NCI-H2081 treated with DMSO at 0.1 percent for 48 hours (cell line): ENCODE measurements around the gene EPO.
"Not testable (repeated sequence)": the region's sequence is repeated elsewhere in the genome, so short reads cannot be mapped to it uniquely, and the experiment has no call there.

ENCODE experiments used
- DNase-seq: peaks from one replicate; lab custom pipeline; 2025; lab: John Stamatoyannopoulos, UW

The EPO gene

DNA sequence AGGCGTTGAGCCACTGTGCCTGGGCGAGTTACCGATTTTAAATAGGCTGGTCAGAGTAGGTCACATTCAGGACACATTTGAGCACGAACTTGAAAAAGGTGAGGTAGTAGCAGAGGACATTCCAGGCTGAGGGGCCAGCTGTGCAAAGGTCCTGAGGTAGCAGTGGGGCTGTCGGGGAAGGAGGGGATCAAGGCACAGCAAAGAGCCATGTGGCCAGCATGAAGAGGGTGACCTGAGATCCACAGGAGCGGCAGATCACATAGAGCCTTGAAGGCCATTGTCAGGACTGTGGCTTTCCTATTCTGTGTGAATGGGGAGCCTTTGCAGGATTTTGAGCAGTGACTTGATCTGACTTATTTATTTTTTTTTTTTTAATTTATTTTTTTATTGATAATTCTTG, 19.7 kb downstream of the EPO start:
- DNase-seq = no peak

DNA sequence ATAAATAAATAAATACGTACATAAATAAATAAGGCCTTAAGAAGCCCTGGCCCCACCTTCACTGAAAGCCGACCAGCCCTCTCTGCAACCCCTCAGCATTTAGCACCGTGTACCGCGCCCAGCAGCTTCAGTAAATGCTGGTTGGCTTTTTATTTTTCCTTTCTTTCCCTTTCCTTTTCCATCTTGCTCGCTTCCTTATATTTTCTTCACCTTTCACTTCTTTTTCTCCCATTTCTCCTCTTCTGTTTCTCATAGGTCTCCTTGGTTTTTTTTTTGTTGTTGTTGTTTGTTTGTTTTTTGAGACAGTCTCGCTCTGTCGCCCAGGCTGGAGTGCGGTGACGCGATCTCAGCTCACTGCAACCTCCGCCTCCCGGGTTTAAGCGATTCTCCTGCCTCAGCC, 24.3 kb downstream of the EPO start:
- no peak for DNase-seq

DNA sequence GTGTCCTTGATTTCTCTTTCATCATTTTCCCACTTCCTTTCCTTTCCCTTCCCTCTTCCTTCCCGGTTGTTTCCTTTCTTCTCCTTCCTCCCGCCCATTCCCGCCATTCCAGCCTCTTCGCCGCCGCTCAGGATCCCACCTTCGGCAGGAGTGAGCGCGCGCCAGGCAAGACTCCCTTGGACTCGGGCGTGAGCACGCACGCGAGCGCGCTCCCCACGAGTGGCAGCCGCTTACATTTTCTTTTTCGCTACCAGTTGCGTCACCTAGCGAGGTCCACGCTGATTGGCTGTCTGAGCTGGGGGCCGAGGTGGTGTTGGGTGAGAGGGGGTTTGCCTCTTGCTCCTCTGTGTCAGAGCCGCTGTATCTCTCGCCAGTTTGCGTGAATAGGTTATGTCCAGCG, 24.9 kb downstream of the EPO start:
- DNase-seq = no peak

DNA sequence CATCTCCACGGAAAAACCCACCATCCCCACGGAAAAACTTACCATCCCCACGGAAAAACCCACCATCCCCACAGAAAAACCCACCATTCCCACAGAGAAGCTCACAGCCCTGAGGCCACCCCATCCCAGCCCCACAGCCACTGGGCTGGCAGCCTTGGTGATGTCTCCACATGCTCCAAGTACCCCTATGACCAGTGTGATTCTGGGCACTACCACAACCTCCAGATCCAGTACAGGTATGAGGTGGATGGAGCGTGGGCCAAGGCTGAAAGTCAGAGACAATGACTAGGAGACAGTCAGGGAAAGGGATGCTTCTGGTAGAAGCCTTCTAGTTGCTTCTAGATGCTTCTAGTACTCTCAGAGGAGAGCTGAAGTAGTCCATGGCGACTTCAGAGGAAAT, 32.7 kb downstream of the EPO start:
- DNase-seq = no peak

DNA sequence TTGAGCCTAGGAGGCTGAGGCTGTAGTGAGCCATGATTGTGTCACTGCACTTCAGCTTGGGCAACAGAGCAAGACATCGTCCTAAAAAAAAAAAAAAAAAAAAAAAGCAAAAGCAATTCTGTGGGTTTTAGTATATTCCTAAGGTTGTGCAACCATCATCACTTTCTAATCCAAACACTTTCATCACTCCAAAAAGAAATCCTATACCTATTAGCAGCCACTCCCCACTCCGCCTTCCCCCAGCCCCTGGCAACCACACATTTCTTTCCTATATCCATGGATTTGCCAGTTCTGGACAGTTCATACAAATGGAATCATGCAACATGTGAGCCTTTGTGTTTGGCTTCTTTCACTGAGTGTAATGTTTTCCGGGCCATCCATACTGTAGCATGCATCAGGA, 33.5 kb downstream of the EPO start:
- no peak for DNase-seq

DNA sequence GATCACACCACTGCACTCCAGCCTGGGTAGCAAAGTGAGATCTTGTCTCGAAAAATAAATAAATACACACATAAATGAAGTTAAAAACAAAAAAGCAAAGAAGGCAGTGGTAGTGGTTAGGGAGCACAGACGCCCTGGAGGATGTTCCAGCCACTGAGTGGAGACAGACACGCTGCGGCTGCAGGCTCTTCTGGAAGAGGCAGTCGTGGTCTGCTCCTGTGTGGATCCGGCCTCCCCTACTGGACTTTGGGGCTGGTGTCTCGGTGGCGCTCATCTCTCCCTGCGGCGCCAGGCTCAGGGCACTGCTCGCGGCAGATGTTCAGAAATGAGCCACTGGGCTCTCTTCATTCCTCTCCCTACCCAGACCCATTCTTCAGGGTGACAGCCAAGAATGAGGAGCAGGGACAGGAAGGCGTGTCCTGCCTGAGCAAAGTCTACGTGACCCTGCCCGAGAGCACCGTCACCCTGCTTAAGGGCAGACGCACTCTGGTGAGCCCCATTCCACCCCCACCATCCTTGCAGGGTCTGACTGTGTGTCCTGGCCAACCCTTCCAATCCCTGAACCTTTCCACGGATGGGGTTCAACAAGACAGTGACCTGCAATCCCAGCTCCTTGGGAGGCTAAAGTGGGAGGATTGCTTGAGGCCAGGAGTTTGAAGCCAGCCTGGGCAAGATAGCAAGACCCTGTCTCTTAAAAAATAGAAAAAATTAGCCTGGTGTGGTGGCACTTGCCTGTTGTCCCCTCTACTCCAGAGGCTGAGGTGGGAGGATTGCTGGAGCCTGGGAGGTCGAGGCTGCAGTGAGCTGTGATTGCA, 39.3 kb downstream of the EPO start:
- DNase-seq = no peak

DNA sequence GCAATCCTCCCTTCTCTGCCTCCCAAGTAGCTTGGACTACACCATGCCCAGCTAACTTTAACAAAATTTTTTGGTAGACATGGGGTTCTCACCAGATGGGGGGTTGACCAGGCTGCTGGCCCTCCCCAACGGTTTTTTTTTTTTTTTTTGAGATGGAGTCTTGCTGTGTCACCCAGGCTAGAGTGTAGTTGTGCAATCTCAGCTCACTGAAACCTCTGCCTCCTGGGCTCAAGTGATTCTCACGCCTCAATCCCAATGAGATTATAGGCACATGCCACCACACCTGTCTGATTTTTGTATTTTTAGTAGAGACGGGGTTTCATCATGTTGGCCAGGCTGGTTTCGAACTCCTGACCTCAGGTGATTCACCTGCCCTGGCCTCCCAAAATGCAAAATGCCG, 42.6 kb downstream of the EPO start:
- DNase-seq = not testable (repeated sequence)

DNA sequence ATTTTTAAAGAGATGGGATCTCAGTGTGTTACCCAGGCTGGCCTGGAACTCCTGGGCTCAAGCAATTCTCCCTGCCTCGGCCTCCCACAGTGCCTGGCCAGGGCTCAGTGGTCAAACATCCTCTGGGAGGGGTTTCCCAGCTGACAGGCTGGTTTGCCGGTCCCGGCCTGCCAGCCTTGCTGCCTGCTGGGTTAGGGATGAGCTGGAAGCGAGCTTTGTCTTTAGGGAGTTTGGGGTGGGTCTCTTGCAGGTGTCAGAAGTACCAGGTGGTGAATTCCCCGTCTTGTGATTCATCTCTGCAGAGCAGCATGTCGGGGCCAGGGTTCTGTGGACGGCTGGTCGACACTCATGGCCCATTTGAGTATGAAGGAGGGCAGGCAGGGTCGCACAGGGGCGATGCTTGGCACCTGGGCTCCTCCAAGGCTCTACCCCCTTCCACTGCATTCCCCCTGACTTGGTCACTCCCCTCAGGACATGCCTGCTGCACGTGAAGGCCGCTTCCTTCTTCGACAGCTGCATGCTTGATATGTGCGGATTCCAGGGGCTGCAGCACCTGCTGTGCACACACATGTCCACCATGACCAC, 43.4 kb downstream of the EPO start:
- no peak for DNase-seq

DNA sequence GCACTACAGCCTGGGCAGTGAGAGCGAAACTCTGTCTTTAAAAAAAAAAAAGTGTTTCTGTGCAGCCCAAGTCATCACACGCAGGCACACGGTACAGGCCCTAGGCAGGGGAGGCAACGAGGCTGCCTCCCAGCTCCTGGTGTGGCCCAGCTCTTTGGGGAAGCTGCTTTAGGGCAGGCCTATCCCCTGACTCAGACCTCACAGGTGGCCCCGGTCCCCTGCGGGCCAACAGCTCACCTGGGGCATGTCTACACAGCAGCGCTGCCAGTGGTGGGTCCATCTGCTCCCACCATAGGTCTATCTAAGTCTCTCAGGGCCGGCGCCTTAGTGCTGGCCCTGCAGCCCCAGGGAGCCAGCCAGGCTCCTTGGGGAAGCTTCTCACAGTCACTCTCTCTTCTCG, 44.6 kb downstream of the EPO start:
- no peak for DNase-seq

DNA sequence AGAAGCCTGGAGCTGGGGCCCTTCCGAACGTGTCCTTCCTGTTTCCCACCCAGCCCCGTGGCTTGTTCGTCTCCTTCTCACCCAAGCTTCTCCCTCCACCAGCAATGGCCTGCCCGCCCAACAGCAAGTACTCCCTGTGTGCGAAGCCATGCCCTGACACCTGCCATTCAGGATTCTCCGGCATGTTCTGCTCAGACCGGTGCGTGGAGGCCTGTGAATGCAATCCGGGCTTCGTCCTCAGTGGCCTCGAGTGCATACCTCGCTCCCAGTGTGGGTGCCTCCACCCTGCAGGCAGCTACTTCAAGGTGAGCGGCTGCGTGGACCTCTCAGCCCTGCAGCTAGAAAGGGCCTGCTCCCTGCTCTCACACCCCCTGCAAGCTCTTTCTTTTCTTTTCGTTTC, 45.0 kb downstream of the EPO start:
- DNase-seq = no peak

DNA sequence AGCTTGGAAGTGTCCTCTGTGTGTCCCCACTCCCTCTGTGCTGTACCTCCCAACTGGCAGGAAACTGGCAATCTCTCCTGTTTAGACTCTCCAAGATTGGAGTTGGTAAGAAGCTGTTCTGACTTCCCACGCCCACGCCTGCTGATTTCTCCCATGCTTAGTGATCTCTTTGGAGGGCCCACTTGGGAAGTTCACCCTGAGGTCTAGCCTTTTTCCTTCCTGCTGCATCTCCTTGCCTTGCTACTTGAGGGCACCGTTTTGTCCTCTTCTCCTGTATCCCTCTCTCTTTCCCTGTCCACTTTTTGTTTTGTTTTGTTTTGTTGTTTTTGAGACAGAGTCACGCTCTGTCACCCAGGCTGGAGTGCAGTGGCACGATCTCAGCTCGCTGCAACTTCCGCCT, 48.5 kb downstream of the EPO start:
- no peak for DNase-seq
